HEK293T (cell line): ENCODE results near the gene SHH.
A peak's percentile ranks its signal among the peaks of the same experiment; 100 is the strongest.

Source experiments
- CTCF ChIA-PET: fragments of 350-600 bp; formaldehyde crosslinking; extraction: SDS; loops from one replicate; lab custom pipeline; 2021; ENCODE audit warnings: antibody characterized with exemption, inconsistent platforms; lab: Yijun Ruan, JAX
- POLR2A ChIA-PET: fragments of 350-600 bp; formaldehyde crosslinking; extraction: SDS; loops from one replicate; lab custom pipeline; 2020; ENCODE audit warnings: antibody characterized with exemption, inconsistent platforms; lab: Yijun Ruan, JAX
- DNase-seq: peaks from one replicate; pipeline ENCODE4 v3.0.0; 2012; ENCODE audit warnings: mixed read lengths; ENCODE audit errors: extremely low spot score
- ARNT ChIP-seq: fragments of 450-650 bp; IDR thresholded peaks from 2 replicates; pipeline ENCODE4 v1.6.1; 2017; ENCODE audit warnings: mild to moderate bottlenecking
- BHLHE40 ChIP-seq: fragments of 450-650 bp; IDR thresholded peaks from 2 replicates; pipeline ENCODE4 v1.6.1; 2016; ENCODE audit warnings: mild to moderate bottlenecking, moderate library complexity, borderline replicate concordance
- CTBP1 ChIP-seq: fragments of 450-650 bp; IDR thresholded peaks from 2 replicates; pipeline ENCODE4 v1.6.1; 2016; ENCODE audit warnings: borderline replicate concordance
- ELF4 ChIP-seq: fragments of 450-650 bp; IDR thresholded peaks from 2 replicates; pipeline ENCODE4 v1.6.1; 2017; ENCODE audit warnings: antibody characterized with exemption
- FOXA1 ChIP-seq: fragments of 450-650 bp; IDR thresholded peaks from 2 replicates; pipeline ENCODE4 v1.6.1; 2016; ENCODE audit warnings: mild to moderate bottlenecking
- FOXK2 ChIP-seq: fragments of 450-650 bp; IDR thresholded peaks from 2 replicates; pipeline ENCODE4 v1.6.1; 2016; ENCODE audit warnings: mild to moderate bottlenecking
- FOXM1 ChIP-seq: fragments of 450-650 bp; IDR thresholded peaks from 2 replicates; pipeline ENCODE4 v1.6.1; 2017; ENCODE audit warnings: mild to moderate bottlenecking, borderline replicate concordance
- HDGF ChIP-seq: fragments of 450-650 bp; IDR thresholded peaks from 2 replicates; pipeline ENCODE4 v1.6.1; 2017; ENCODE audit warnings: antibody characterized with exemption, borderline replicate concordance
- L3MBTL2 ChIP-seq: fragments of 450-650 bp; conservative IDR thresholded peaks from 2 replicates; pipeline ENCODE4 v1.6.1; 2016; ENCODE audit warnings: mild to moderate bottlenecking
- LEF1 ChIP-seq: fragments of 450-650 bp; IDR thresholded peaks from 2 replicates; pipeline ENCODE4 v1.6.1; 2017; ENCODE audit warnings: mild to moderate bottlenecking, borderline replicate concordance
- NFRKB ChIP-seq: fragments of 450-650 bp; IDR thresholded peaks from 2 replicates; pipeline ENCODE4 v1.6.1; 2016; ENCODE audit warnings: mild to moderate bottlenecking, moderate library complexity
- SP1 ChIP-seq: fragments of 450-650 bp; IDR thresholded peaks from 2 replicates; pipeline ENCODE4 v1.6.1; 2017
- SUZ12 ChIP-seq: fragments of 450-650 bp; IDR thresholded peaks from 2 replicates; pipeline ENCODE4 v1.6.1; 2016; ENCODE audit warnings: mild to moderate bottlenecking
- TARDBP ChIP-seq: fragments of 450-650 bp; IDR thresholded peaks from 2 replicates; pipeline ENCODE4 v1.6.1; 2016
- ZNF384 ChIP-seq: fragments of 450-650 bp; IDR thresholded peaks from 2 replicates; pipeline ENCODE4 v1.6.1; 2016
- TF ChIP-seq, protein P1 (sequence below): fragments of 450-650 bp; IDR thresholded peaks from 2 replicates; pipeline ENCODE4 v1.6.1; 2016

The SHH gene

DNA sequence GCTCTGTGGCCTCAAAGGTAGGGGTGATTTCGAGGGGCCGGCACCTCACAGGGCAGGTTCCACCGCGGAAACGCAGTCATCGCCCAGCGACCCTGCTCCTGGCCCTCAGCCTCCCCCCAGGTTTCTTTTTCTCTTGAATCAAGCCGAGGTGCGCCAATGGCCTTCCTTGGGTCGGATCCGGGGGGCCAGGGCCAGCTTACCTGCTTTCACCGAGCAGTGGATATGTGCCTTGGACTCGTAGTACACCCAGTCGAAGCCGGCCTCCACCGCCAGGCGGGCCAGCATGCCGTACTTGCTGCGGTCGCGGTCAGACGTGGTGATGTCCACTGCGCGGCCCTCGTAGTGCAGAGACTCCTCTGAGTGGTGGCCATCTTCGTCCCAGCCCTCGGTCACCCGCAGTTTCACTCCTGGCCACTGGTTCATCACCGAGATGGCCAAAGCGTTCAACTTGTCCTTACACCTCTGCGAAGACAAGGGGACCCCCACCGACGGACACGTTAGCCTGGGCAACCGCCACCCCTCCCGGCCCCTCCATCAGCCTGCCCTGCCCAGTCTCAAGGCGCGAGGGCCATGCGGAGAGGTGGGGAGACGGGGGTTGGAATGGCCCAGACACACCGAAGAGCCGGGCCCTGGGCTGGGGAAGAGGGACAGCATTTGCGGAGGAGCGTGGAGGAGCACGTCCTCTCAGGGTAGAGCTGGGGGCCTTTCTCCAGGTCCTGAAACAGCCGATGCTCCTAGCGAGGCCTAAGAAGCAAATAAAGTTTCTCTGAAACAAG lies 6.0 kb downstream of the SHH start:
- ChIA-PET POLR2A (no interaction called here), CTCF (no interaction called here)
- DNase-seq = no peak
- TF ChIP-seq ZNF384 (no peak), SP1 (no peak), FOXK2 (no peak)

DNA sequence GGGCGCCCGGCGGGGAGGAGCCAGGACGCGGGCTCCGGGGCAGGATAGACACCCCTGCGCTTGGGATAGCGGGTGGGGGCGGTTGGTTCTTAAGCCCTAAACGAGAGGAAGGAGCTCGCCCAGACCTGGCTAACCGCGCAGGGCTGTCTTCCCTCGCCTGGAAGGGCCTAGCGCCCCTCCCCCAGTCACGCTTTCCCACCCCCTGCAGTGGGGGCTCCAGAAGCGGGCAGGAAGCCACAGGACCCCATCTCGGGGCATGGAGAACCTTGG lies 6.5 kb downstream of the SHH start:
- ChIA-PET CTCF (interaction anchor here (0.5 kb wide), 1 partner anchor 295 kb away, joined by 4 read pairs; no protein-coding TSS in a partner anchor), POLR2A (no interaction called here)

DNA sequence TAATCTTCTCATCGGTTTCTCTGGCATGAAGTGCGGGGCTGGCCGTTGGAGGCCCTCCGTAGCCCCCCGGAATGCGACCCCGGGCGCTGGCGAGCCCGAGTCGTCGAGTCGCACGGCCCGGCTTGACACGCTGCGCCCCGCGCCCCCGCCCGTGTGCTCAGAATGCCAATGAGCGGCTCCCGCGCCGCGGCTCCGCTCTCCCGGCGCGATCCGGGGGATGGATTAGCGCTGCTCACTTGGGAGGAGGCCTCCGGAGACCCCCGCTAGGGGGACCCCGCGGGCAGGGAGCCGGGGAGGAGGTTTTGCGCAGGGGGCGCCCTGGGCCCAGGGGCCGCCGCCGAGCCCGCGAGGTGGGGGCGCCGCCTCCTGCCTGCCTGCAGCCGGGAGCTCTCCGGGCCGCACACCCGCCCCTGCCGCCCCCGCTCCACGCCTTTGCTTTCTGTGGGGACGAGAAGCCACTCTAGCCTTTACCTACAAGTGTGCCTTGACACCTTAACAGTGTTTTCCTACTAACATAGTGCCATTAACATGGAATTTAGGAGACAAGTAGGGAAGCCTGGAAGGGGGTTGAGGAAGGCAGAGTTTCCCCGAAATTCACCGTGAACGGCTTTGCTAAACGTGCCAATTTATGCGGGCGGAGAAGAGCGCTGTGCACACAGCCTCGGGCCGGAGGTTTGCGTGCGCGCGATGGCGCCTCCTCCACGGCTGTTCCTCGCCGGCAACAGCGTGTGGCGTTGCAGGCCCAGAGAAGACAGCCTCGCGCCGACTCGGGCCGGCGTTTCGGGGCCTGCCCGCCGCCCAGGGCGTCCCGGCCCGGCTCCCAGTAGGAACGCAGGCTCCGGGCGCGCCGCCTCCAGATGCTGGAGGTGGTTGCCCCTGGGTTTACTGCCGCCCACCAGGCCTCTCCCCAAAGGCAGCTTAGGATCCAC lies 7.1 kb downstream of the SHH start:
- CTCF ChIA-PET = interaction anchor here (0.5 to 0.8 kb wide), 2 partner anchors 8 to 296 kb away, joined by 4 to 5 read pairs; no protein-coding TSS in a partner anchor
- DNase-seq = peak; percentile 89
- POLR2A ChIA-PET = no interaction called here
- TF ChIP-seq LEF1 (no peak), L3MBTL2 (peak; percentile 88), SUZ12 (no peak), FOXA1 (no peak), CTBP1 (no peak), BHLHE40 (no peak), ARNT (0 out of 2 replicates have a peak, but pooled peaks have one; percentile 1), FOXM1 (no peak; the same call in 1 of the 2 replicates), NFRKB (no peak), SP1 (no peak), FOXK2 (no peak), ZNF384 (no peak), HDGF (no peak), ELF4 (no peak), TARDBP (no peak)
- TF ChIP-seq, protein P1, sequence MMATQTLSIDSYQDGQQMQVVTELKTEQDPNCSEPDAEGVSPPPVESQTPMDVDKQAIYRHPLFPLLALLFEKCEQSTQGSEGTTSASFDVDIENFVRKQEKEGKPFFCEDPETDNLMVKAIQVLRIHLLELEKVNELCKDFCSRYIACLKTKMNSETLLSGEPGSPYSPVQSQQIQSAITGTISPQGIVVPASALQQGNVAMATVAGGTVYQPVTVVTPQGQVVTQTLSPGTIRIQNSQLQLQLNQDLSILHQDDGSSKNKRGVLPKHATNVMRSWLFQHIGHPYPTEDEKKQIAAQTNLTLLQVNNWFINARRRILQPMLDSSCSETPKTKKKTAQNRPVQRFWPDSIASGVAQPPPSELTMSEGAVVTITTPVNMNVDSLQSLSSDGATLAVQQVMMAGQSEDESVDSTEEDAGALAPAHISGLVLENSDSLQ = no peak

More for the DNA sequence above, 6.5 kb downstream of the SHH start:
- no peak for DNase-seq
- TF ChIP-seq, protein P1 = no peak
- TF ChIP-seq LEF1 = no peak
- TF ChIP-seq ELF4 = no peak
- TF ChIP-seq HDGF = no peak
- no peak for TF ChIP-seq FOXM1
- no peak for TF ChIP-seq CTBP1
- TF ChIP-seq BHLHE40 = no peak
- no peak for TF ChIP-seq SP1
- TF ChIP-seq SUZ12 = no peak
- no peak for TF ChIP-seq NFRKB
- TF ChIP-seq ZNF384 = no peak

DNA sequence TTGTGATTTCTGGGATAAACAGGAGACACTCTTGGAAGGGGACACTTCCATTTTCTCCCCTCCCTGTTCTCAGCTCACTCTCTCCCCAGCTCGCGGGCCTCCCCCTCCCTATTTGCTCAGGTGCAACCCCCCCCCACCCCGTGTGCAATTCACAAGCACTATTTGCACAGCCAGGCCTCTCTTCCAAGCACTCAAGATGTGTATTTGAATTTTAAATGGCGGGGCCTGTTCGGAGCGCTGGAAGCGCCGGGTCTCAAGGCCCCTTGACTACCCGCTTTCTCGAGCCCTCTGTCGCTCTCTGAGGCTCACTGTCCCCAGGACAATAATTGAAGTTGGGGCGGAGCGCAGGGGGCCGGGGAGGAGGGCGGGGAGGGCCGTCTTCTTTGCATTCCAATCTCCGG lies 7.8 kb downstream of the SHH start:
- TF ChIP-seq ELF4 (no peak), NFRKB (no peak)
- POLR2A ChIA-PET = no interaction called here
- CTCF ChIA-PET = interaction anchor here (0.6 kb wide), 1 partner anchor 577 kb away, joined by 3 read pairs; no protein-coding TSS in a partner anchor
- no peak for DNase-seq

DNA sequence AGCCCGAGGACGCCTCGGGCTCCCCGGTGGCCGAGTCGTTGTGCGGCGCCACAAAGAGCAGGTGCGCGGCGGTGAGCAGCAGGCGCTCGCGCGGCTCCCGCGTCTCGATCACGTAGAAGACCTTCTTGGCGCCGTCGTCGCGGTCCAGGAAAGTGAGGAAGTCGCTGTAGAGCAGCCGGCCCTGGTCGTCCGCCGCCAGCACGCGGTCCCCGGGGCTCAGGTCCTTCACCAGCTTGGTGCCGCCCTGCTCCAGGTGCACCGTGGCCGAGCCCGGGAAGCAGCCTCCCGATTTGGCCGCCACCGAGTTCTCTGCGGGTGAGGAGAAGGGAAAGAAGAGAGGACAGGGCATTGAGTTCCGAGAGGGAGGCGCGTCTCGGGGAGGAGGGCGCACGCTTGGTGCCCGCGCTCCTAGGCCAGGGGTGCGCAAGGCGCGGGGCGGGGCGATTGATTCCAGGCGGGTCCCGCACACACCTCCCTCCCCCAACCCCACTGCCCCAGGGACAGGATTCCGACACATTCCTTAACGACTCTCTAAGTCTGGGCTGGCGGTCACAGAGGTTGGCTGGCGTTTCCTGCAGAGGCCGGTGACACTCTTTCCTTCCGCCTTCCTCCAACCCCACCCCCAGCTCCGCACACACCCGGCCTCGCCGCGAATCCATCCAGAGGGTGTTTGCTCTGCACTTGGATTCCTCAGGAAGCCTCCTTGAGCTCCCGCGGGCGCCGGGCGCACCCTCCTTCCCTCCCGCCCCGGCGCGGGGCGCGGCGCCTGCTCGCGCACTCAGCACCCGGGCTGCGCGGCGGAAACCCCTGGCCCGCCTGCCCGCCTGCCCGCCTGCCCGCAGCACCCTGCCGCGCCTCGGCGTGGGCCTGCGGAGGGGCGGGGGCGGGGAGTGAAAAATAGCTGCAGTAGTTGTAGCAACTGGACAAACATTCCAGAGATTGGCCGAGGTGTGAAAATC lies 8.6 kb downstream of the SHH start:
- ChIA-PET POLR2A (no interaction called here), CTCF (interaction anchor here (0.6 kb wide), 1 partner anchor 577 kb away, joined by 3 read pairs; no protein-coding TSS in a partner anchor)
- no peak for TF ChIP-seq SP1
- TF ChIP-seq FOXK2 = no peak
- TF ChIP-seq ARNT = no peak
- no peak for TF ChIP-seq TARDBP
- no peak for TF ChIP-seq FOXM1
- no peak for TF ChIP-seq FOXA1
- no peak for TF ChIP-seq CTBP1
- no peak for TF ChIP-seq L3MBTL2
- TF ChIP-seq, protein P1 = no peak
- TF ChIP-seq SUZ12 = no peak
- DNase-seq = peak; percentile 49
